Measurements from ENCODE around the gene VSTM4. TPM values are rescaled to one million over a fixed set of nuclear protein-coding genes. Genes with fewer than 3 reads are reported as not detected.

VSTM4 gene
- total RNA-seq, 4 donors from 2014 or later, result 11.8 to 26.2 (median 19.7) TPM

GRCh38 chr10:49118430-49119074 lies 3.2 kb upstream of the VSTM4 start:
- ATAC-seq (ENCODE audit: low FRiP score) (no peak), DNase-seq (ENCODE audit: low spot score) (no peak)
- TF ChIP-seq, protein P1, sequence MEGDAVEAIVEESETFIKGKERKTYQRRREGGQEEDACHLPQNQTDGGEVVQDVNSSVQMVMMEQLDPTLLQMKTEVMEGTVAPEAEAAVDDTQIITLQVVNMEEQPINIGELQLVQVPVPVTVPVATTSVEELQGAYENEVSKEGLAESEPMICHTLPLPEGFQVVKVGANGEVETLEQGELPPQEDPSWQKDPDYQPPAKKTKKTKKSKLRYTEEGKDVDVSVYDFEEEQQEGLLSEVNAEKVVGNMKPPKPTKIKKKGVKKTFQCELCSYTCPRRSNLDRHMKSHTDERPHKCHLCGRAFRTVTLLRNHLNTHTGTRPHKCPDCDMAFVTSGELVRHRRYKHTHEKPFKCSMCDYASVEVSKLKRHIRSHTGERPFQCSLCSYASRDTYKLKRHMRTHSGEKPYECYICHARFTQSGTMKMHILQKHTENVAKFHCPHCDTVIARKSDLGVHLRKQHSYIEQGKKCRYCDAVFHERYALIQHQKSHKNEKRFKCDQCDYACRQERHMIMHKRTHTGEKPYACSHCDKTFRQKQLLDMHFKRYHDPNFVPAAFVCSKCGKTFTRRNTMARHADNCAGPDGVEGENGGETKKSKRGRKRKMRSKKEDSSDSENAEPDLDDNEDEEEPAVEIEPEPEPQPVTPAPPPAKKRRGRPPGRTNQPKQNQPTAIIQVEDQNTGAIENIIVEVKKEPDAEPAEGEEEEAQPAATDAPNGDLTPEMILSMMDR (IDR thresholded peaks at IDR 0.05), result no peak

DNA sequence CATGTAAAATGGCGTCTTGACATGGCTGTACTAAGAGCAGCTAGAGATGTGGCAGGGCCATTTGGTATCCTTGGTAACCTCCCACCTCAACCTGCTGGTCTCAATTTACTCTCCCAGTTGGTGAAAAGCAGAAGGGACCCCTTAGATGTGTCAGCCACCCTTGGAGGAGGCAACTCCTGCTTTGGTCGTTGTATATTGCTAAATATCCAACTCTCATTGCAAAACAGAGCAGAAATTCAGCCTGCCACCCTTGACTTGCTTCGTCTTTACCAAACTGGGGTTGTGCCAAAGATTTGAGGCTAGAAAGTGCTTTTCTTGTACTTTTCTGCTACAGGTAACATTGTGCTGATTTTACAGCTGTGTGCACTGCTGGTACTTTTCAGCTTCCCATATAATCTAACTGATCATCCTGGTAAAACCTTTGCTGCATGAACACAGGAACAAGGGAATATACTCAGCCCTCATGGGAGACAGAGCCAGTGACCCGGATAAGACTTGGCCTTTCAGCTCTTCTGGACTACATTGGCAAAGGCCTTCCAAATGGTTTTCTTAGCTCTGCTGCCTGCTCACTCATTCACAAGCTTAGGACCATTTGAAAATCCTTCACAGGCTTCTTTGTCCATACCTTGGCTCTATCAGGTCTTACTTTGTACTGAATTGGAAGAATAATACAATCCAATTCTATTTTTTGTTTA lies 2.2 kb upstream of the VSTM4 start:
- ATAC-seq (ENCODE audit: low FRiP score) (no peak), DNase-seq (ENCODE audit: low spot score) (no peak)
- TF ChIP-seq, protein P1 (IDR thresholded peaks at IDR 0.05), result no peak

DNA sequence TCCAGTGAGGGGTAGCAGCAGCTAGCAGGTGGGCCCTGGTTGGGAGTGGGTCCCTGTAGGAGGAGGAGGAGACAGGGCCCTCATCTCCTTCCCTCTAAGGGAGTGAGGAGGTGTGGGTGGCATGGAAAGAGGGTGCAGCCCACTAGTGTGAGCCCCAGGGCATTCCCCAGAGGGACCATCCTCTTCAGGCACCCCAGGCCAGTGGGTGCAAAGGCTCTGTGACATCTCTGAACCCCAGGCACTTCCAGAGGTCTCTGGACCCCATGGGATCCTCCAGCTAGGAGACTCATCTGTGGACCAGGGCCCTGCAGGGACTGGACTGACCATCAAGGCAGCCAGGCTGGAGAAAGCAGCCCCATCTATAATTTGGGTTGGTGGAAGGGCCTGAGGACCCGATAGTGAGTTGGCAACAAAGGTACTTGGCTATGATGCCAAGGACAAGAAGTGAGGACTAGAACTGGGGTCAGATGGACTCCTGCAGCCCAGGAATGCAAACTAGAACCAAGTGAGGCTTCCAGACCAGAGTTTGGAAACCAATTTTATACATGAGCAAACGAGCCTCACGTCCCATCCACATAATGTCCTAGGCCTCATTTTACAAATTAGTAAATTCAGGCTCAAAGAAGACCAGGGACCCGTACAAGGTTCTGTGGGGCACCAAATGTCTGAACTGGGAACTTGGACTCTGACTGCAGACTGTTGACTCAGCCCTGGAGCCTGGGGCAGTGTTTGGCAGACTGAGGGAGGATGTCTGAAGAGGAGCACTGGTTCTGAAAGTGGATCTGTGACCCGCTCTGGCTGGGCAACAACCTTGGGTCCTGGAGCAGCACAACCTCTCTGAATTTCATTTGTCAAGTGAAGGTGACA lies 1.4 kb upstream of the VSTM4 start:
- TF ChIP-seq, protein P1 (IDR thresholded peaks at IDR 0.05), result no peak
- DNase-seq (ENCODE audit: low spot score) (no peak), ATAC-seq (ENCODE audit: low FRiP score) (no peak)

DNA sequence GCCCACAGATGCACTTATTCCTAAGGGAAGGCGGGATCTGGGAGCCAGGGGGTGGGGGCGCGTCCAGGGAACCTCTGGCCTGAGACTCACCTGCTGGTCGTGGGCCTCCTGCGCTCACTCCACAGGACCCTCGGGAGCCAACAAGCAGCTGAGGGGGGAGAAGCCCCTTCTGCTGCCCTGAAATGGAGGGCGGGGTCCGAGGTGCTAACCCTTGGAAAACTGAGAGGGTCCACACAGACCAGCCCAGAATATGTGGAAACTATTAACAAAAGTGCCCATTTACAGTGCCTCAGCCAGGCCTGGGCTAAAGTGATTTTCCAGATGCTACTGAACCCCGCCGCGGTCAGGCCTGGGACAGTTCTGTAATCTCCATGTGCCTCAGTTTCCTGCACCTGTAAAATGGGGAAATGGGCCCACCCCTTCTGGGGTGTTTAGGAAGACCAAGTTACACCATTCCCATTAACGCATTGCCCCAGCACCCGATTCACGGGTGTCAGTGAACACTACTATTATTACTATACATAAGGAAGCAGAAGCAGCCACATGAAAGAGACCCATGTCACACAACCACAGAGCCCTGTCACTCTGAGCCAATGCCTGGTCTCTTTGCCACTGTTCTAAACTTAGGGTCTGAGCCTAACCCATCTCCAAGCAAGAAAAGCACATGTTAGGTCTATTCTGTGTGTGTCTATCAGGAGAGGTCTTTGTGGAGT lies 630 bp upstream of the VSTM4 start:
- TF ChIP-seq, protein P1 (IDR thresholded peaks at IDR 0.05), result no peak
- no peak for DNase-seq (ENCODE audit: low spot score)

DNA sequence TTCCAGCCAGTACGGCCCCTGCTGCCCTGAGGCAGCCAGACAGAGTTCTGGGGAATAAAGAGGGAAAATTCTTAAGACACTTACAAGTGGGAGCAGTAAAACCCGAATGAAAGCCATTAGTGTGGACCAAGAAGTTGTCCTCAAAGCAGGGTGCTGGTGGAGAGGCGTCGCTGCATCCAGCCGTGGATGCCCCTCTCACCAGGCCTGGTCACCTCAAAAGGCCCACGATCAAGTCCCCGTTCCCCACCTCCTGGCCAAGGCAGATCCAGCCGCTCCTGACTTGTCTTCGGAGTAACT lies 656 bp downstream of the VSTM4 start:
- TF ChIP-seq, protein P1 (IDR thresholded peaks at IDR 0.05), result no peak
- DNase-seq (ENCODE audit: low spot score), result no peak
- no peak for ATAC-seq (ENCODE audit: low FRiP score)

More for the DNA sequence above, 630 bp upstream of the VSTM4 start:
- no peak for ATAC-seq (ENCODE audit: low FRiP score)

DNA sequence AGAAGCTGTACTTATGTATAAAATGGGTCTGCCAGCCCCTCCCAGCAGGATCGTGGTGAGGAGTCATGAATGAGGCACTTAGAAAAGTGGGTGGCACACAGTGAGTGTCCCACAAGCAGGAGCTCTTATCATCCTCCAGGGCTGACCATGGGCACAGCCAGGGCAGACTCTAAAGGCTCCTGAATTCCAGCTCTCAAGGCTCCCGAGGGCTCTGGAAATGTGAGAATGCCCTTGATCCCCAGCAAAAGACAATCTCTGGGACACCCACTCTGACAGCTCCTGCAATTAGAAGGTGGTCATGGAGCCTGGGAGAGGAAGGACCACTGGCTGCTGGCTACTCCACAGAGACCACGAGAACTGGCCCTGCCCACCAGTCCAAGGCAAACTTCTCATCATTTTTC lies 1.6 kb downstream of the VSTM4 start:
- no peak for ATAC-seq (ENCODE audit: low FRiP score)
- DNase-seq (ENCODE audit: low spot score), result no peak
- TF ChIP-seq, protein P1 (IDR thresholded peaks at IDR 0.05), result no peak

Measured in omental fat pad (tissue), 4 donors.